K562 (cell line): ENCODE measurements around the gene ATP6V0C. TPM values are rescaled to one million over a fixed set of nuclear protein-coding genes. Genes with fewer than 3 reads are reported as not detected.

Experiments
- ATAC-seq: fragments of 200-7000 bp; cut with Tn5 transposase; 3 replicates; pipeline ENCODE4 v1.9.1; 2020; ENCODE audit warnings: moderate library complexity
- BruUV-seq: library from RNA; stranded (reverse); fragments of 400-500 nt; replicated peaks from 2 replicates; lab custom pipeline; 2021; lab: Mats Ljungman, UMichigan
- CTCF ChIA-PET: fragments of 300-600 bp; formaldehyde crosslinking; extraction: SDS; loops from one replicate; lab custom pipeline; 2021; ENCODE audit warnings: low intra/inter-chr PET ratio; lab: Yijun Ruan, JAX
- POLR2A ChIA-PET: fragments of 300-600, 350-650 bp; sonication (Branson Sonifier 250); formaldehyde crosslinking; extraction: SDS; loops from one replicate; lab custom pipeline; 2021; ENCODE audit warnings: antibody characterized with exemption, inconsistent platforms; lab: Yijun Ruan, JAX
- DNase-seq, 4 experiments: peaks; one replicate each; pipeline versions ENCODE4 v3.0.0 to v3.0.0-alpha.2; 2011 to 2018; ENCODE audit warnings: low spot score in 3 of 4, mixed read lengths in 3 of 4; ENCODE audit errors: extremely low read depth in 1 of 4
- FAIRE-seq: peaks from 2 replicates; lab custom pipeline; 2011; peaks lifted over from hg19 to GRCh38; lab: Jason Lieb, UNC
- H2AFZ ChIP-seq: 2 replicates; pipeline ENCODE4 v1.6.0; 2011; ENCODE audit warnings: low read depth, low read length, control low read depth, inconsistent platforms
- H3K27ac ChIP-seq: fragments of 200-600 bp; 3 replicates; pipeline ENCODE4 v1.8.0; 2011; ENCODE audit warnings: low read depth, mild to moderate bottlenecking, control low read depth, inconsistent platforms, low read length, moderate library complexity, mixed read lengths; ENCODE audit errors: extremely low read depth
- H3K27me3 ChIP-seq, 2 experiments: fragments of 300-600 bp in 1 of 2; 2 replicates in 1 of 2; 3 replicates in 1 of 2; pipeline versions ENCODE4 v1.6.0 to v1.8.0; 2011; ENCODE audit warnings: inconsistent platforms in 2 of 2, low read length in 2 of 2, mild to moderate bottlenecking in 1 of 2, mixed read lengths in 1 of 2, moderate library complexity in 1 of 2; ENCODE audit not compliant: control insufficient read depth in 2 of 2, insufficient read depth in 2 of 2
- H3K36me3 ChIP-seq: fragments of 300-600 bp; 3 replicates; pipeline ENCODE4 v1.8.0; 2011; ENCODE audit warnings: mild to moderate bottlenecking, low read length, inconsistent platforms; ENCODE audit not compliant: control insufficient read depth, insufficient read depth
- H3K4me1 ChIP-seq, 2 experiments: fragments of 200-600 bp in 1 of 2; replicated peaks in 1 of 2; 2 replicates in 1 of 2; 3 replicates in 1 of 2; pipeline versions ENCODE4 v1.5.1 to v1.8.0; 2011; ENCODE audit warnings: inconsistent platforms in 2 of 2, low read length in 2 of 2, mild to moderate bottlenecking in 1 of 2, mixed read lengths in 1 of 2, moderate library complexity in 1 of 2; ENCODE audit not compliant: control insufficient read depth in 2 of 2, insufficient read depth in 2 of 2
- H3K4me2 ChIP-seq: 2 replicates; pipeline ENCODE4 v1.6.1; 2011; ENCODE audit warnings: low read length, control low read depth, inconsistent platforms, mixed read lengths; ENCODE audit not compliant: insufficient read depth
- H3K4me3 ChIP-seq: fragments of 200-600 bp; sonication (generic), shearing (Covaris generic); 2 replicates; pipeline ENCODE4 v1.5.1; 2016; ENCODE audit warnings: control low read depth, inconsistent platforms
- H3K79me2 ChIP-seq: fragments of 200-600 bp; 3 replicates; pipeline ENCODE4 v1.8.0; 2011; ENCODE audit warnings: low read length, inconsistent platforms; ENCODE audit not compliant: control insufficient read depth, insufficient read depth
- H3K9ac ChIP-seq, 2 experiments: 2 replicates each; pipeline versions ENCODE4 v1.6.0 to v1.6.1; 2011; ENCODE audit warnings: low read depth in 2 of 2, low read length in 2 of 2, control low read depth in 1 of 2, inconsistent platforms in 1 of 2, mild to moderate bottlenecking in 1 of 2, mixed read lengths in 1 of 2; ENCODE audit not compliant: insufficient read depth in 1 of 2
- H3K9me1 ChIP-seq: one replicate; pipeline ENCODE4 v1.6.0; 2011; ENCODE audit warnings: inconsistent platforms, mild to moderate bottlenecking, low read length, moderate library complexity; ENCODE audit not compliant: control insufficient read depth, insufficient read depth
- H3K9me3 ChIP-seq: replicated peaks from 2 replicates; pipeline ENCODE4 v1.5.1; 2011; ENCODE audit warnings: low read depth, low read length, inconsistent platforms; ENCODE audit not compliant: control insufficient read depth, insufficient read depth
- H4K20me1 ChIP-seq: replicated peaks from 2 replicates; pipeline ENCODE4 v1.6.1; 2011; ENCODE audit warnings: low read length, inconsistent platforms, mixed read lengths; ENCODE audit not compliant: control insufficient read depth, insufficient read depth
- FOXP1 ChIP-seq: sonication (generic); formaldehyde crosslinking; IDR thresholded peaks from 2 replicates; pipeline ENCODE4 v1.8.0; 2022; ENCODE audit warnings: mild to moderate bottlenecking, missing genetic modification reagents
- ILK ChIP-seq: fragments of 450-650 bp; IDR thresholded peaks from 2 replicates; pipeline ENCODE4 v1.6.1; 2016; ENCODE audit warnings: missing genetic modification characterization, low read depth, mild to moderate bottlenecking, missing compliant biosample characterization, moderate library complexity, borderline replicate concordance
- JUN ChIP-seq, 2 experiments: sonication (generic) in 1 of 2; formaldehyde crosslinking in 1 of 2; IDR thresholded peaks; 2 replicates each; pipeline versions ENCODE4 v1.6.1 to v1.8.0; 2012 to 2022; ENCODE audit warnings: borderline replicate concordance in 2 of 2, mild to moderate bottlenecking in 2 of 2, improper control_type of control experiment in 1 of 2, low read depth in 1 of 2, low read length in 1 of 2, missing genetic modification reagents in 1 of 2
- MCM7 ChIP-seq, 2 experiments: fragments of 450-650 bp; IDR thresholded peaks; 2 replicates each; pipeline ENCODE4 v1.6.1; 2016 to 2018
- MEIS2 ChIP-seq: fragments of 450-650 bp; IDR thresholded peaks from 2 replicates; pipeline ENCODE4 v1.6.1; 2014; ENCODE audit warnings: mild to moderate bottlenecking; ENCODE audit not compliant: partially characterized antibody
- NEUROD1 ChIP-seq: fragments of 150-350 bp; IDR thresholded peaks from 2 replicates; pipeline ENCODE4 v1.6.1; 2014; ENCODE audit warnings: borderline replicate concordance, low read length, low read depth; ENCODE audit not compliant: partially characterized antibody
- NFXL1 ChIP-seq: fragments of 450-650 bp; formaldehyde crosslinking; IDR thresholded peaks from 2 replicates; pipeline ENCODE4 v1.4.0; 2021; ENCODE audit warnings: mild to moderate bottlenecking
- POLR2G ChIP-seq: fragments of 200-400 bp; formaldehyde crosslinking; IDR thresholded peaks from 2 replicates; pipeline ENCODE4 v1.6.1; 2017; ENCODE audit warnings: low read depth, mild to moderate bottlenecking, antibody characterized with exemption, low read length, moderate library complexity
- SAFB ChIP-seq: fragments of 200-400 bp; formaldehyde crosslinking; IDR thresholded peaks from 2 replicates; pipeline ENCODE4 v1.6.1; 2017; ENCODE audit warnings: low read depth, low read length, borderline replicate concordance
- ZBED1 ChIP-seq: IDR thresholded peaks from 2 replicates; pipeline ENCODE4 v1.6.1; 2014
- ZBTB7A ChIP-seq: IDR thresholded peaks from 2 replicates; pipeline ENCODE4 v1.6.1; 2011; ENCODE audit warnings: low read depth, mild to moderate bottlenecking, low read length, moderate library complexity, borderline replicate concordance; ENCODE audit not compliant: control insufficient read depth
- ZKSCAN3 ChIP-seq: fragments of 250-450 bp; sonication (Bioruptor Pico); IDR thresholded peaks from 2 replicates; pipeline ENCODE4 v1.4.0; 2020
- WGBS: fragments of 100-300 bp; shearing (Covaris generic); methylation state at CpG from one replicate; pipeline ENCODE4 v1.1.6; 2016; ENCODE audit warnings: low coverage, mixed read lengths; ENCODE audit not compliant: insufficient coverage; ENCODE audit errors: missing lambda C conversion rate; 5-methylcytosine and 5-hydroxymethylcytosine counted together
- in situ Hi-C: fragments of 300-500 bp; cut with MboI; formaldehyde crosslinking; loops from 4 replicates; pipeline ENCODE4 v1.15.0; 2018; ENCODE audit warnings: inconsistent platforms, mixed read lengths
- intact Hi-C: fragments of 100-400 bp; cut with micrococcal nuclease; formaldehyde crosslinking; loops from 2 replicates; pipeline ENCODE4 v1.14.2; 2022
- polyA plus RNA-seq, 8 experiments: library from polyadenylated mRNA; depleted of rRNA in 4 of 8; stranded (reverse) in 5 of 8; unstranded in 3 of 8; fragments of >200 nt; fragmentation: Nextera tagmentation in 2 of 8; fragmentation: Illumina TruSeq in 1 of 8; extraction: Ambion mirVana in 2 of 8; extraction: Trizol in 1 of 8; gene quantifications; 2 replicates each; pipeline versions ENCODE4 v1.2.1 to v1.2.3, GENCODE V29; 2011 to 2014; ENCODE audit warnings: inconsistent platforms in 1 of 8, missing spikeins in 1 of 8
- total RNA-seq, 7 experiments: library from RNA; depleted of rRNA in 6 of 7; stranded (reverse); fragments of >200 nt in 6 of 7; fragmentation: Illumina TruSeq in 2 of 7; extraction: Trizol in 2 of 7; gene quantifications; 2 replicates each; pipeline versions ENCODE4 v1.2.1 to v1.2.3, GENCODE V29; 2011 to 2021; ENCODE audit warnings: low replicate concordance in 1 of 7
- TF ChIP-seq, protein P1 (sequence below), 2 experiments: fragments of 250-450 bp in 1 of 2; fragments of 450-650 bp in 1 of 2; sonication (Bioruptor Pico) in 1 of 2; IDR thresholded peaks; 2 replicates each; pipeline versions ENCODE4 v1.6.1 to v1.8.0; 2016 to 2021; ENCODE audit warnings: mild to moderate bottlenecking in 2 of 2, moderate library complexity in 2 of 2, missing compliant biosample characterization in 1 of 2, missing genetic modification characterization in 1 of 2
- TF ChIP-seq, protein P2 (sequence below), 2 experiments: fragments of 200-800 bp in 1 of 2; sonication (Bioruptor generic) in 1 of 2; sonication (generic) in 1 of 2; formaldehyde crosslinking in 1 of 2; IDR thresholded peaks in 1 of 2; conservative IDR thresholded peaks in 1 of 2; 2 replicates each; pipeline versions ENCODE4 v1.5.0 to v1.6.1; 2016 to 2020; ENCODE audit warnings: missing compliant biosample characterization in 1 of 2, missing genetic modification characterization in 1 of 2, missing genetic modification reagents in 1 of 2
- TF ChIP-seq, protein P3 (sequence below), 2 experiments: IDR thresholded peaks; 2 replicates each; pipeline ENCODE4 v1.6.1; 2011; ENCODE audit warnings: borderline replicate concordance in 1 of 2, control low read depth in 1 of 2, low read depth in 1 of 2, low read length in 1 of 2, mild to moderate bottlenecking in 1 of 2, mixed read lengths in 1 of 2, moderate library complexity in 1 of 2; ENCODE audit not compliant: insufficient read depth in 1 of 2, insufficient read length in 1 of 2, poor library complexity in 1 of 2, severe bottlenecking in 1 of 2; ENCODE audit errors: extremely low read depth in 1 of 2

The ATP6V0C gene
- total and polyA plus RNA-seq, 9 of the 15 experiments (the other 6 are each of a cell fraction or from before 2014, with no cell fraction given), result 2.9 to 228 (median 22.7) TPM

DNA sequence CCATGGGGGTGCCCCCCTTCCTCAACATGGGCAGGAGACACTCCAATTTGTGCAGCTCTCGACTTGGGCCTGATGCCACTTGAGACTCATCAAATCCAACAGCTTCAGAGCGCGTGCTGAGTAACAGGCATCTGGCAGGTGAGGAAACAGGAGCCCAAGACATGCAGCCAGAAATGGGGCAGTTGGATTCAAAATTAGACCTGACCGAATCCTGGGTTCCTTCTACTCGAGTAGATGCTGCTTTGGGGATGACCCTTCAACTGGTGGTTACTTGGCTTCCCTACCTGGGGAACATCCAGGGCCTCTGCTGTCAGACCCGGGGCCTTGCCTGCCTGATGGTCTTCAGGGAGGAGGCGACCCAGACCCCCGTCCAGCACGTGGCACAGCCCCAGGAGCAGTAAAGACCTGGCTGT, 43.1 kb upstream of the ATP6V0C start (continued):
- TF ChIP-seq NEUROD1, result no peak
- TF ChIP-seq, all 486 proteins: peak for 0

DNA sequence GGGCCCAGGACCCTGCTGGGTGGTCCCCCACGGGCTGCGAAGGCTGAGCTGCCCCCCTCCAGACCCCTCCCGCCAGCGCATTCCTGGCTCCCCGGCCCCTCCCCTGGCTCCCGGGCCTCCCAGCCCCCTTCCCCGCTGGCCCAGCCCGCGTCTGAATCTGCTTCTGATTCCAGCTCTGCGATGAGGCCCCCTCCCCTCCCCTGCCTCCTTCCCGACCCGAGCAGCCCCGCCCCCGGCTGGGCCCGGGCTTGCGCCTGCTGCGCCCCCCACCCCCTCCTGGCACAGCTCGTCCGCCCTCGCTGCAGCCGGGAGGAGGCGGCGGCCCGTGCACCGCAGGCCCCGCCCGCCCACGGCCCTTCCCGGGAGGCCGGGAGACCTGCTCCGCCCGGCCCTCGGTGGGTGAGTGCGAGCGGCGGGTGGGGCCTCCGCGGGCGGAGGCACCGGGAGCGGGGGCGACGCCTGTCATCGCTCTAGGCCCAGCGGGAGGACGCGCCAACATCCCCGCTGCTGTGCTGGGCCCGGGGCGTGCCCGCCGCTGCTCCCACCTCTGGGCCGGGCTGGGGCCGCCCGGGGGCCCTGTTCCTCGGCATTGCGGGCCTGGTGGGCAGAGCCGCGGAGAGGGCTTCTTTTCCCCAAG, 42.6 kb upstream of the ATP6V0C start, which contains the start of gene NTN3:
NTN3 (plus strand) TSS at position 282 of the 637 bp plus-strand sequence. CDS start 405 bp downstream, outside the sequence.
- in situ Hi-C loops (no loop called here), intact Hi-C loops (no loop called here)
- POLR2A ChIA-PET, result no interaction called here
- Histone ChIP-seq H2AFZ (no peak within 1 kb of the TSS), H3K9me1 (no peaks in the 10 kb centered on the region), H3K4me3 (no peak within 1 kb of the TSS; the same call in 1 of the 2 replicates), H3K9me3 (no peaks in the 10 kb centered on the region), H3K4me2 (no peak within 1 kb of the TSS), H3K36me3 (no peaks in the 10 kb centered on the region), H3K79me2 (peaks cover 22% of the 10 kb centered on the region), H3K27ac (no peak within 1 kb of the TSS), H3K9ac (peak within 1 kb of the TSS in 1 of 2 experiments; percentile 98; a peak in 3 of 4 replicates), H4K20me1 (no peaks in the 10 kb centered on the region; the same call in 1 of the 2 replicates), H3K4me1 (peaks cover 10 to 92% of the 10 kb centered on the region in 2 experiments), H3K27me3 (no peaks in the 10 kb centered on the region)
- ATAC-seq (peak; percentile 13), FAIRE-seq (no peak), DNase-seq (peak; percentile 47 to 85 (median 74))
- CTCF ChIA-PET, result no interaction called here
- no TSS peak for BruUV-seq
- WGBS, result under 1% methylated on average over 15 of the region's 59 CpGs
- 0 out of 2 replicates have a peak, but pooled peaks have one; percentile 25 for TF ChIP-seq SAFB
- TF ChIP-seq NFXL1 (CRISPR knock-in tag), result no peak
- TF ChIP-seq ZBTB7A, result peak; percentile 25; the same call in 1 of the 2 replicates
- peak; percentile 63 for TF ChIP-seq POLR2G
- no peak for TF ChIP-seq ZKSCAN3 (CRISPR knock-in tag)
- no peak for TF ChIP-seq MCM7 (IDR thresholded peaks at IDR 0.05)
- TF ChIP-seq, protein P1, sequence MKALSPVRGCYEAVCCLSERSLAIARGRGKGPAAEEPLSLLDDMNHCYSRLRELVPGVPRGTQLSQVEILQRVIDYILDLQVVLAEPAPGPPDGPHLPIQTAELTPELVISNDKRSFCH (CRISPR knock-in tag; IDR thresholded peaks at IDR 0.05), result no peak
- TF ChIP-seq, protein P1 (tag; IDR thresholded peaks at IDR 0.05), result no peak
- TF ChIP-seq FOXP1 (CRISPR knock-in tag), result no peak
- TF ChIP-seq, protein P2, sequence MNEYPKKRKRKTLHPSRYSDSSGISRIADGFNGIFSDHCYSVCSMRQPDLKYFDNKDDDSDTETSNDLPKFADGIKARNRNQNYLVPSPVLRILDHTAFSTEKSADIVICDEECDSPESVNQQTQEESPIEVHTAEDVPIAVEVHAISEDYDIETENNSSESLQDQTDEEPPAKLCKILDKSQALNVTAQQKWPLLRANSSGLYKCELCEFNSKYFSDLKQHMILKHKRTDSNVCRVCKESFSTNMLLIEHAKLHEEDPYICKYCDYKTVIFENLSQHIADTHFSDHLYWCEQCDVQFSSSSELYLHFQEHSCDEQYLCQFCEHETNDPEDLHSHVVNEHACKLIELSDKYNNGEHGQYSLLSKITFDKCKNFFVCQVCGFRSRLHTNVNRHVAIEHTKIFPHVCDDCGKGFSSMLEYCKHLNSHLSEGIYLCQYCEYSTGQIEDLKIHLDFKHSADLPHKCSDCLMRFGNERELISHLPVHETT (CRISPR knock-in tag; conservative IDR thresholded peaks at IDR 0.05 in 1 of 2, IDR thresholded peaks at IDR 0.05 in 1 of 2), result peak in 1 of 2 experiments; percentile 48; a peak in 1 of 4 replicates
- TF ChIP-seq, protein P3, sequence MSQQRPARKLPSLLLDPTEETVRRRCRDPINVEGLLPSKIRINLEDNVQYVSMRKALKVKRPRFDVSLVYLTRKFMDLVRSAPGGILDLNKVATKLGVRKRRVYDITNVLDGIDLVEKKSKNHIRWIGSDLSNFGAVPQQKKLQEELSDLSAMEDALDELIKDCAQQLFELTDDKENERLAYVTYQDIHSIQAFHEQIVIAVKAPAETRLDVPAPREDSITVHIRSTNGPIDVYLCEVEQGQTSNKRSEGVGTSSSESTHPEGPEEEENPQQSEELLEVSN (IDR thresholded peaks at IDR 0.05; ENCODE audit: borderline replicate concordance in 1 of 2, extremely low read depth in 1 of 2, insufficient read depth in 1 of 2, insufficient read length in 1 of 2, low read depth in 1 of 2, low read length in 1 of 2, poor library complexity in 1 of 2, severe bottlenecking in 1 of 2), result peak in 1 of 2 experiments; percentile 16
- TF ChIP-seq ZBED1, result no peak
- no peak for TF ChIP-seq JUN (IDR thresholded peaks at IDR 0.05; ENCODE audit: borderline replicate concordance, low read depth, low read length)
- TF ChIP-seq JUN (CRISPR knock-in tag; IDR thresholded peaks at IDR 0.05; ENCODE audit: borderline replicate concordance), result no peak
- TF ChIP-seq ILK (tag), result no peak
- peak; percentile 2 for TF ChIP-seq MEIS2
